AG04450 (cell line): ENCODE measurements around the gene KIF5C. TPM values are rescaled to one million over a fixed set of nuclear protein-coding genes. Genes with fewer than 3 reads are reported as not detected.

ENCODE experiments used
- CTCF ChIA-PET: fragments of 300-600, 350-600 bp; formaldehyde crosslinking; extraction: SDS; loops from one replicate; lab custom pipeline; 2022; ENCODE audit warnings: antibody characterized with exemption, inconsistent platforms; lab: Charles Lee
- POLR2A ChIA-PET: fragments of 350-600 bp; formaldehyde crosslinking; extraction: SDS; loops from one replicate; lab custom pipeline; 2021; ENCODE audit warnings: antibody characterized with exemption, inconsistent platforms; lab: Yijun Ruan, JAX
- DNase-seq: peaks from one replicate; pipeline ENCODE4 v3.0.0-alpha.2; 2011; ENCODE audit warnings: low read depth, low spot score
- H3K27ac ChIP-seq: one replicate; pipeline ENCODE4 v1.5.1; 2012; ENCODE audit warnings: low read depth, low read length, control low read depth
- H3K27me3 ChIP-seq: one replicate; pipeline ENCODE4 v1.6.0; 2012; ENCODE audit warnings: low read length; ENCODE audit not compliant: control insufficient read depth, insufficient read depth
- H3K4me3 ChIP-seq: 2 replicates; pipeline ENCODE4 v1.5.1; 2011; ENCODE audit warnings: mild to moderate bottlenecking, low read depth, low read length, control low read depth
- H3K9me3 ChIP-seq: 2 replicates; pipeline ENCODE4 v1.5.1; 2012; ENCODE audit warnings: low read length; ENCODE audit not compliant: control insufficient read depth, insufficient read depth
- CTCF ChIP-seq: IDR thresholded peaks from 2 replicates; pipeline ENCODE4 v1.5.1; 2011; ENCODE audit warnings: low read depth, low read length, control low read depth, inconsistent platforms
- polyA plus RNA-seq: library from polyadenylated mRNA; depleted of rRNA; stranded (reverse); fragments of >200 nt; gene quantifications from 2 replicates; pipeline ENCODE4 v1.2.3, GENCODE V29; 2011

The KIF5C gene
- polyA plus RNA-seq, 1 experiment = 0.12 TPM

GRCh38 chr2:148996805-148997204 is 121.8 kb downstream of the KIF5C start:
- Histone ChIP-seq H3K9me3 (no peaks in the 10 kb centered on the region), H3K4me3 (no peak overlapping the region), H3K27me3 (peaks cover 3% of the 10 kb centered on the region), H3K27ac (no peak overlapping the region)
- TF ChIP-seq CTCF = no peak
- CTCF ChIA-PET = no interaction called here
- no peak for DNase-seq
- POLR2A ChIA-PET = no interaction called here

- no peak overlapping the region for H3K27ac ChIP-seq
- DNase-seq = no peak
- no peak overlapping the region for H3K4me3 ChIP-seq
- ChIA-PET POLR2A (no interaction called here), CTCF (no interaction called here)
- no peak for TF ChIP-seq CTCF
- H3K27me3 ChIP-seq = peaks cover 3% of the 10 kb centered on the region
- H3K9me3 ChIP-seq = no peaks in the 10 kb centered on the region; the same call in 1 of the 2 replicates
Observed at GRCh38 chr2:148998165-148998830, 123.3 kb downstream of the KIF5C start.

- no peak overlapping the region for H3K4me3 ChIP-seq
- H3K9me3 ChIP-seq = no peaks in the 10 kb centered on the region; the same call in 1 of the 2 replicates
- H3K27me3 ChIP-seq = peaks cover 3% of the 10 kb centered on the region
- TF ChIP-seq CTCF = no peak
- ChIA-PET POLR2A (no interaction called here), CTCF (no interaction called here)
- no peak overlapping the region for H3K27ac ChIP-seq
- DNase-seq = no peak
Observed at GRCh38 chr2:148998831-148999200, 123.8 kb downstream of the KIF5C start.

GRCh38 chr2:148999451-148999921 is 124.5 kb downstream of the KIF5C start:
- no peaks in the 10 kb centered on the region; the same call in 1 of the 2 replicates for H3K9me3 ChIP-seq
- no peak for TF ChIP-seq CTCF
- ChIA-PET POLR2A (no interaction called here), CTCF (interaction anchor here (1.3 kb wide), 1 partner anchor 18 kb away, joined by 4 read pairs; no protein-coding TSS in a partner anchor)
- H3K27ac ChIP-seq = no peak overlapping the region
- no peaks in the 10 kb centered on the region for H3K27me3 ChIP-seq
- DNase-seq = no peak
- H3K4me3 ChIP-seq = no peak overlapping the region

GRCh38 chr2:149000158-149000938 is 125.3 kb downstream of the KIF5C start:
- no peak for TF ChIP-seq CTCF
- Histone ChIP-seq H3K9me3 (no peaks in the 10 kb centered on the region; the same call in 1 of the 2 replicates), H3K27me3 (no peaks in the 10 kb centered on the region), H3K4me3 (no peak overlapping the region), H3K27ac (no peak overlapping the region)
- ChIA-PET CTCF (interaction anchor here (1.3 kb wide), 1 partner anchor 17 kb away, joined by 4 read pairs; no protein-coding TSS in a partner anchor), POLR2A (no interaction called here)
- no peak for DNase-seq
